CD4-positive, alpha-beta memory T cell (primary cell): ENCODE measurements around the gene RAD21L1. TPM values are rescaled to one million over a fixed set of nuclear protein-coding genes. Genes with fewer than 3 reads are reported as not detected.

Experiments
- CTCF ChIA-PET: fragments of 350-600 bp; sonication (Branson Sonifier 250); formaldehyde crosslinking; loops from one replicate; lab custom pipeline; 2021; ENCODE audit warnings: inconsistent platforms; ENCODE audit not compliant: partially characterized antibody; lab: Charles Lee
- POLR2A ChIA-PET: fragments of 350-600 bp; sonication (Branson Sonifier 250); formaldehyde crosslinking; loops from one replicate; lab custom pipeline; 2021; ENCODE audit not compliant: partially characterized antibody; lab: Charles Lee
- DNase-seq, 5 donors: peaks; one replicate each; pipeline versions ENCODE4 v3.0.0 to v3.0.0-alpha.2; 2020 to 2022; ENCODE audit warnings: mixed read lengths in 1 of 5
- H3K27ac ChIP-seq: one replicate; pipeline ENCODE4 v1.7.0; 2013; ENCODE audit warnings: low read depth, low read length
- H3K27me3 ChIP-seq: 2 replicates; pipeline ENCODE4 v1.7.0; 2013; ENCODE audit warnings: mild to moderate bottlenecking, low read length, moderate library complexity; ENCODE audit not compliant: insufficient read depth
- H3K36me3 ChIP-seq: 2 replicates; pipeline ENCODE4 v1.7.0; 2013; ENCODE audit warnings: mild to moderate bottlenecking, low read length, moderate library complexity; ENCODE audit not compliant: insufficient read depth
- H3K4me1 ChIP-seq: 2 replicates; pipeline ENCODE4 v1.7.0; 2013; ENCODE audit warnings: mild to moderate bottlenecking, low read length, moderate library complexity; ENCODE audit not compliant: insufficient read depth
- H3K4me3 ChIP-seq, 2 donors: one replicate each; pipeline ENCODE4 v1.7.0; 2013; ENCODE audit warnings: low read length in 2 of 2, mild to moderate bottlenecking in 1 of 2
- H3K9me3 ChIP-seq, 2 donors: one replicate each; pipeline ENCODE4 v1.7.0; 2013; ENCODE audit warnings: low read length in 2 of 2, control low read depth in 1 of 2; ENCODE audit not compliant: control insufficient read depth in 1 of 2
- H3K27ac Mint-ChIP-seq, 7 donors: one replicate each; pipeline ENCODE4 v1.8.0; 2020 to 2021; ENCODE audit warnings: mixed read lengths in 7 of 7, mild to moderate bottlenecking in 6 of 7, inconsistent platforms in 3 of 7, moderate library complexity in 3 of 7
- H3K27me3 Mint-ChIP-seq, 2 donors: one replicate each; pipeline ENCODE4 v1.8.0; 2020 to 2021; ENCODE audit warnings: mixed read lengths in 2 of 2
- H3K36me3 Mint-ChIP-seq, 2 donors: one replicate each; pipeline ENCODE4 v1.8.0; 2020 to 2021; ENCODE audit warnings: mixed read lengths in 2 of 2, inconsistent platforms in 1 of 2, mild to moderate bottlenecking in 1 of 2
- H3K4me1 Mint-ChIP-seq, 4 donors: one replicate each; pipeline ENCODE4 v1.8.0; 2020 to 2021; ENCODE audit warnings: mixed read lengths in 4 of 4, mild to moderate bottlenecking in 1 of 4
- H3K4me3 Mint-ChIP-seq, 8 donors: one replicate each; pipeline ENCODE4 v1.8.0; 2020 to 2021; ENCODE audit warnings: mixed read lengths in 8 of 8, mild to moderate bottlenecking in 7 of 8, moderate library complexity in 6 of 8, inconsistent platforms in 3 of 8
- H3K9me3 Mint-ChIP-seq, 8 donors: one replicate each; pipeline ENCODE4 v1.8.0; 2020 to 2021; ENCODE audit warnings: mixed read lengths in 8 of 8, mild to moderate bottlenecking in 5 of 8, inconsistent platforms in 3 of 8, moderate library complexity in 1 of 8
- intact Hi-C: fragments of 100-400 bp; cut with micrococcal nuclease; formaldehyde crosslinking; loops from one replicate; pipeline ENCODE4 v1.15.1; 2023
- polyA plus RNA-seq, 2 donors: library from polyadenylated mRNA; unstranded; fragments of 300-500 nt; fragmentation: Illumina TruSeq; gene quantifications; one replicate each; pipeline ENCODE4 v1.2.3, GENCODE V29; 2021
- total RNA-seq, 2 experiments: library from RNA; stranded (reverse); gene quantifications; one replicate each; pipeline ENCODE4 v1.2.3, GENCODE V29; 2021

RAD21L1 gene
- total and polyA plus RNA-seq, 4 experiments from 2014 or later, result 0.78 TPM; not detected in 3

DNA sequence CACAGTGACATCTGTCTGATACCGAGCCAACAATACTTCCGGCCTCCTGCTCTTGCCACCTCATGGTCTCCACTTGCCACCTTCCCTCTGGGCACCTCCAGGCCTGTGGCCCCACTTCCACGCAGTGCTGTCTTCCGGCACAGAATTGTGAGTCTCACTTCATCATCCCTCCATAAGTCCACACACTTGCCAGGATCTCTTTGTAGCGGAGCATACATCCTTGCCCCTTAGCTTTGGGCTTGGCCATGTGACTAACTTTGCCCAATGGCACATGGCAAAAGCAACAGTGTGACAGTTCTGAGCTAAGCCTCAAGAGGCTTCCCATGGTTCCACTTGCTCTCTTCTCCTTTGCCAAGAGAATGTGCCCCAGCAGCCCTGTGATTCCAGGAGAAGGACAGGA is 27.1 kb upstream of the RAD21L1 start:
- no peaks in the 10 kb centered on the region for H3K36me3 Mint-ChIP-seq
- no peaks in the 10 kb centered on the region for H3K36me3 ChIP-seq
- no peak overlapping the region for H3K27ac ChIP-seq
- no peaks in the 10 kb centered on the region for H3K4me1 ChIP-seq
- H3K27me3 ChIP-seq, result no peaks in the 10 kb centered on the region
- intact Hi-C loops, result no loop called here
- no peak overlapping the region for H3K4me3 ChIP-seq
- no peaks in the 10 kb centered on the region for H3K9me3 ChIP-seq
- H3K27me3 Mint-ChIP-seq, result peaks cover 0 to 1% of the 10 kb centered on the region in 2 donors
- POLR2A ChIA-PET, result no interaction called here
- no peak overlapping the region for H3K4me3 Mint-ChIP-seq
- H3K27ac Mint-ChIP-seq, result no peak overlapping the region
- H3K9me3 Mint-ChIP-seq, result peaks cover 0 to 2% (median 0%) of the 10 kb centered on the region in 8 donors
- DNase-seq, result no peak
- H3K4me1 Mint-ChIP-seq, result peaks cover 0 to 6% (median 5%) of the 10 kb centered on the region in 4 donors
- CTCF ChIA-PET, result no interaction called here

DNA sequence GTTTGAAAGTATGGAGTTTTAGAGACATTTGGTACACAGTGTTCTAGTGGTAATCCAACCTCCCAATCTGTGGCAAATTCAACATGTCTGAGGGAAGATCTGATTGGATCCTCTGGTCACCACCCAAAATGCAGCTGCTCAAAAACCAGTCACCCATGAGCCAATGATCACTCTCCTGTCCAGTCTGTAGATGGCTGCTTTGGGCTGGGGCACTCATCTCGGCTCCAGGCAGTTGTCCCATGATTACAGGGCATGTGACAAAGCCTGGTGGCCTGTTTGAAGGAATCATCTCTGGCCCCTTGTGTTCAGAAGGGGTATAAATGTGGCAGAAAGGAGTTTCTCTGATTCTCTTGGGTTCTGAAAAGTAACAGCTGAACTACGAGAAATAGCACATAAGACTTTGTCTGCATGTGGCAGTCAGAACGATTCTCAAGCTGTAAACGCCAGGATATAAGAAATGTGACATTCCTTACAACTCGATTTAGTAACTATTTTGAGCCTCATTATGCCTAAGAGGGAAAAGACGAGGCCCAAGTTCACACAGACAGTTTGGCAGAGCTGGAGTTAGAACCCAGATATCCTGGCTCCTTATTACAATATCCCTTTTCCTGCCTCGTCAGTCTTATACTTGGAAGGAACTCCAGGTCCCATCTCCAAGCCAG is 26.5 kb upstream of the RAD21L1 start:
- Histone ChIP-seq H3K27ac (no peak overlapping the region), H3K4me3 (no peak overlapping the region), H3K4me1 (no peaks in the 10 kb centered on the region), H3K27me3 (no peaks in the 10 kb centered on the region), H3K9me3 (no peaks in the 10 kb centered on the region), H3K36me3 (no peaks in the 10 kb centered on the region)
- CTCF ChIA-PET, result interaction anchor here (1.1 kb wide), 1 partner anchor 14 kb away, joined by 4 read pairs; no protein-coding TSS in a partner anchor
- no peak overlapping the region for H3K4me3 Mint-ChIP-seq
- H3K9me3 Mint-ChIP-seq, result peaks cover 0 to 2% (median 0%) of the 10 kb centered on the region in 8 donors
- POLR2A ChIA-PET, result no interaction called here
- DNase-seq, result no peak
- peaks cover 0 to 6% (median 5%) of the 10 kb centered on the region in 4 donors for H3K4me1 Mint-ChIP-seq
- H3K27ac Mint-ChIP-seq, result peak overlapping the region in 1 of 7 donors; percentile 17
- H3K27me3 Mint-ChIP-seq, result peaks cover 0 to 1% of the 10 kb centered on the region in 2 donors
- intact Hi-C loops, result no loop called here
- H3K36me3 Mint-ChIP-seq, result no peaks in the 10 kb centered on the region

DNA sequence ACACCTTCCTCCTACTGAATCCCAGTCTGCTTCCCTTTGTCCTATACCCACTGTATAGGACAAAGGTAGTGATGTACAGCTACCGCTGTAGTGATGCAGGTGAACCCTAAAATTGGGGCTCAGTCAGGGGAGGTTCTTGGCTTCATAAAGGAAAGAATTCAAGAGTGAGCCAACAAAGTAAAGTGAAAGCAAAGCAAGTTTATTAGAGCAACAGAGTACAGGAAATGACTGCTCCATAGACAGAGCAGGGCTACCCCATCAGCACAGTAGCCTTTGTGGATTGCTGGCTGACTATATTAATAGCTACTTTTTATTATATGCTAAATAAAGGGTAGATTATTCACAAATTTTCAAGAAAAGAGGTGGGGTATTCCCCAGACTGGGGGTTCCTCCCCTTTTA is 25.9 kb upstream of the RAD21L1 start:
- DNase-seq, result no peak
- H3K9me3 Mint-ChIP-seq, result peaks cover 0 to 2% (median 0%) of the 10 kb centered on the region in 8 donors
- H3K4me1 Mint-ChIP-seq, result peaks cover 0 to 6% (median 5%) of the 10 kb centered on the region in 4 donors
- no peak overlapping the region for H3K27ac ChIP-seq
- H3K27ac Mint-ChIP-seq, result no peak overlapping the region
- CTCF ChIA-PET, result interaction anchor here (1.1 kb wide), 1 partner anchor 13 kb away, joined by 4 read pairs; no protein-coding TSS in a partner anchor
- POLR2A ChIA-PET, result no interaction called here
- H3K27me3 ChIP-seq, result no peaks in the 10 kb centered on the region
- H3K4me3 Mint-ChIP-seq, result no peak overlapping the region
- no peaks in the 10 kb centered on the region for H3K36me3 Mint-ChIP-seq
- no peak overlapping the region for H3K4me3 ChIP-seq
- no peaks in the 10 kb centered on the region for H3K36me3 ChIP-seq
- peaks cover 0 to 1% of the 10 kb centered on the region in 2 donors for H3K27me3 Mint-ChIP-seq
- intact Hi-C loops, result no loop called here
- H3K4me1 ChIP-seq, result no peaks in the 10 kb centered on the region
- no peaks in the 10 kb centered on the region for H3K9me3 ChIP-seq

DNA sequence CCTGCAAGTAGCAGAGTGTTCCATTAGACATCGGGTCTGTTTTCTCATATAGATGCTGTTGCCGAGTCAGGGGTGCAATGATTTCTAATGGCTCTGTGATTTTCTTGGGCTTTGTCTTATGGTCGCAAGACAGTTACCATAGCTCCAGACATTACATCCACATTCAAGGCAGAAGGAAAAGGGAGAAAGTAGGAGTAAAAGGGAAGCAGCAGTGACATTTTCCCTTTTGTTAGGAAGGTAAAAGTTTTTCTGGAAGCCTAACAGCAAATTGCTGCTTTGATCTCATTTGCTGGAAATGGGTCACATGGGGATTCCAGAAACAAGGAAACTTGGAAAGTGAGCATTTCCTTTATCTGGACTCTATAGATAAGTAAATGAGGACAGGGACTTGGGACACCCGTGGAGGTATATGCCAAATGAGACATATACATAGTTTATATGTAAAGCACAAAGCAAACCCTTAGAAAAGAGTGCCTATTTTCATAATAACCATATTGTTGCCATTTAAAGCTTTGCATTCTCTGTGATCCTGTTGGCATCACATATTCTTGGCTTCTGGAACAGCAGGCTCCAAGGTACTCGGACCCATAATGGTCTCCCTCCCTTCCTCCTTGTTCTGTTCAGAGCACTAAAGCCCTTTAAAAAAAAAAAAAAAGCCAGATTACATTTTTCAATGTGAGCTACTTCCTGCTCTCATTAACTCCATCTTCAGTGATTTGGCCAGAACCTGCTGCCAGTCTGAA is 22.9 kb upstream of the RAD21L1 start, which contains the start of gene C20orf202:
Gene C20orf202, plus strand, starts transcription at position 693 of the 743 bp plus-strand sequence. CDS start 132 bp downstream, outside the sequence.
- H3K27me3 Mint-ChIP-seq, result peaks cover 1 to 3% of the 10 kb centered on the region in 2 donors
- no peaks in the 10 kb centered on the region for H3K27me3 ChIP-seq
- no peak for DNase-seq
- H3K27ac ChIP-seq, result no peak within 1 kb of the TSS
- H3K4me3 ChIP-seq, result no peak within 1 kb of the TSS
- no peaks in the 10 kb centered on the region for H3K9me3 Mint-ChIP-seq
- H3K4me1 Mint-ChIP-seq, result peaks cover 0 to 6% (median 5%) of the 10 kb centered on the region in 4 donors
- ChIA-PET POLR2A (no interaction called here), CTCF (no interaction called here)
- H3K36me3 ChIP-seq, result no peaks in the 10 kb centered on the region
- intact Hi-C loops, result no loop called here
- no peaks in the 10 kb centered on the region for H3K36me3 Mint-ChIP-seq
- no peaks in the 10 kb centered on the region for H3K4me1 ChIP-seq
- no peak within 1 kb of the TSS for H3K27ac Mint-ChIP-seq
- no peaks in the 10 kb centered on the region for H3K9me3 ChIP-seq
- H3K4me3 Mint-ChIP-seq, result no peak within 1 kb of the TSS

DNA sequence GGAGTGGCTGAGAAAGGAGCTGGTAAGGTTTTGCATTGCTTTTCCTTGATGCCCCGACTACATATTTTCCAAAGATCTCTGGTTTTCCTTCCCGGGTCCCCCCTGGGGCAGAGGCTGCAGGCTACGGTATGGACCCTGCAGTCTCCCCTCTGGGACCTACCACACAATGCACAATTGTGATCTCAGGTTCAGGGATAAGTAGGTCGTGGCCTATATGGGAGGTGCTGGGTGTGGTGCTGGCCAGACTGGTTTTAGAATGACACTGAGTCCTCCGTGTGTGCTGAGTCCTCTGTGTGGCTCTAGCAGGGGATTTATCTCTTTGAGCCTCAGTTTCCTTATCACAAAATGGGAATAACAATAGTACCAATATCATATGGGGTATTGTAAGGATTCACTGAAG is 22.2 kb upstream of the RAD21L1 start:
- Histone ChIP-seq H3K27me3 (no peaks in the 10 kb centered on the region), H3K36me3 (no peaks in the 10 kb centered on the region), H3K4me3 (no peak overlapping the region), H3K9me3 (no peaks in the 10 kb centered on the region), H3K27ac (no peak overlapping the region), H3K4me1 (no peaks in the 10 kb centered on the region)
- intact Hi-C loops, result no loop called here
- no peaks in the 10 kb centered on the region for H3K36me3 Mint-ChIP-seq
- POLR2A ChIA-PET, result no interaction called here
- H3K27ac Mint-ChIP-seq, result no peak overlapping the region
- H3K27me3 Mint-ChIP-seq, result peaks cover 1 to 3% of the 10 kb centered on the region in 2 donors
- H3K4me3 Mint-ChIP-seq, result no peak overlapping the region
- H3K4me1 Mint-ChIP-seq, result peaks cover 0 to 6% (median 5%) of the 10 kb centered on the region in 4 donors
- H3K9me3 Mint-ChIP-seq, result no peaks in the 10 kb centered on the region
- no peak for DNase-seq
- CTCF ChIA-PET, result interaction anchor here (1.4 kb wide), 1 partner anchor 10 kb away, joined by 5 read pairs; no protein-coding TSS in a partner anchor

DNA sequence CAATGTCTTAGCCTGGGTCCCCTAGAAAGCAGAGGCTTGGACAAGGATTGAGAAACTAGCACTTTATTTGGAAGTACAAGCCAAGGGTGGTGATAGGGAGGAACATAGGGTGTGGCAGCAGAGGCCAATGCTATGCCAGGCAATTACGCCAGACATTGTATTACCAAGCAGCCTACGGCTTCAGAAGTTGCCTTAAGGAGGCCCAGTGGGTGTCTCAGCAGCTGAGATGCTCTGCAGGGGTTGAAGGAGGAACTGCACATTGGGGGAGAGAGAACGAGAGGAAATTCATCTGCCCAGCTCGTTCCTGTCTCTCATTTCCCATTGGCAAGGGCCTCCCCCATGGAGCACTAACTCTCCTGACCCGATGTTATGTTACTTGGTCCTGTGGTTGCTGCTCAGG is 21.7 kb upstream of the RAD21L1 start:
- H3K27ac ChIP-seq, result no peak overlapping the region
- no peak for DNase-seq
- Mint-ChIP-seq H3K36me3 (no peaks in the 10 kb centered on the region), H3K9me3 (no peaks in the 10 kb centered on the region), H3K4me1 (peaks cover 0 to 6% (median 4%) of the 10 kb centered on the region in 4 donors), H3K27ac (no peak overlapping the region), H3K27me3 (peaks cover 1 to 3% of the 10 kb centered on the region in 2 donors), H3K4me3 (no peak overlapping the region)
- no peak overlapping the region for H3K4me3 ChIP-seq
- CTCF ChIA-PET, result interaction anchor here (1.4 kb wide), 1 partner anchor 9 kb away, joined by 5 read pairs; no protein-coding TSS in a partner anchor
- POLR2A ChIA-PET, result no interaction called here
- intact Hi-C loops, result no loop called here
- no peaks in the 10 kb centered on the region for H3K9me3 ChIP-seq
- no peaks in the 10 kb centered on the region for H3K4me1 ChIP-seq
- no peaks in the 10 kb centered on the region for H3K36me3 ChIP-seq
- no peaks in the 10 kb centered on the region for H3K27me3 ChIP-seq

DNA sequence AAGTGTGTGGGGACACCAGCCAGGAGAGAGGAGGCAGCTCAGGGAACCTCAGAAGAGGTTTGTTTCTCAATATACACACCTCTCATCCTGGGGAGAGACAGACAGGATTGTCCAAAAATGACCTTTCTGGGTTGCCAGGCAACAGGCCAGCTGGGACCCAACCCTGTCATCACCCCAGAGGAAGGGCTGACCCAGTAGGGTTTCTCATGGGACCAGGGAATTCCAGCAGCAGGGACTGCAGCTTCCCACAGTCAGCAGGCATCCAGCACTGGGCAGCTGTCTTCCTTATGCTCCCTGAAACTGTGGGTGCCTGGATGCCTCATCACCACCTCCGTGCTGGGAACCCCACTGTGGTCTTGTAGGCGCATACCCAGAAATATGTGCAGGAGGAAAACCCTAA is 21.3 kb upstream of the RAD21L1 start:
- Histone ChIP-seq H3K4me1 (no peaks in the 10 kb centered on the region), H3K27me3 (no peaks in the 10 kb centered on the region), H3K27ac (no peak overlapping the region), H3K9me3 (no peaks in the 10 kb centered on the region), H3K4me3 (no peak overlapping the region), H3K36me3 (no peaks in the 10 kb centered on the region)
- Mint-ChIP-seq H3K4me3 (no peak overlapping the region), H3K27ac (no peak overlapping the region), H3K9me3 (no peaks in the 10 kb centered on the region), H3K27me3 (peaks cover 2 to 4% of the 10 kb centered on the region in 2 donors), H3K4me1 (peaks cover 0 to 6% (median 4%) of the 10 kb centered on the region in 4 donors), H3K36me3 (no peaks in the 10 kb centered on the region)
- POLR2A ChIA-PET, result no interaction called here
- no peak for DNase-seq
- intact Hi-C loops, result no loop called here
- CTCF ChIA-PET, result interaction anchor here (1.4 kb wide), 1 partner anchor 9 kb away, joined by 5 read pairs; no protein-coding TSS in a partner anchor
